NT2/D1 (cell line): ENCODE measurements around the gene CREB5.

Experiments
- DNase-seq: peaks from one replicate; pipeline ENCODE4 v3.0.0-alpha.2; 2011; ENCODE audit warnings: low read depth, low spot score
- H3K27me3 ChIP-seq: 2 replicates; pipeline ENCODE4 v1.6.0; 2011; ENCODE audit warnings: mild to moderate bottlenecking; ENCODE audit not compliant: insufficient read length, insufficient read depth
- H3K36me3 ChIP-seq: 2 replicates; pipeline ENCODE4 v1.6.1; 2011; ENCODE audit warnings: mild to moderate bottlenecking, low read length, mixed read lengths; ENCODE audit not compliant: insufficient read depth, insufficient read length
- H3K4me1 ChIP-seq: 2 replicates; pipeline ENCODE4 v1.5.1; 2011; ENCODE audit not compliant: insufficient read depth, insufficient read length
- H3K4me3 ChIP-seq: 2 replicates; pipeline ENCODE4 v1.5.1; 2011; ENCODE audit warnings: low read depth; ENCODE audit not compliant: insufficient read length
- H3K9ac ChIP-seq: 2 replicates; pipeline ENCODE4 v1.6.0; 2011; ENCODE audit warnings: low read depth; ENCODE audit not compliant: insufficient read length
- H3K9me3 ChIP-seq: 2 replicates; pipeline ENCODE4 v1.5.1; 2011; ENCODE audit warnings: mild to moderate bottlenecking, low read length; ENCODE audit not compliant: insufficient read depth
- SUZ12 ChIP-seq: IDR thresholded peaks from 2 replicates; pipeline ENCODE4 v1.6.1; 2011; ENCODE audit not compliant: insufficient read length, insufficient read depth; ENCODE audit errors: extremely low read depth
- YY1 ChIP-seq: IDR thresholded peaks from 2 replicates; pipeline ENCODE4 v1.6.1; 2011; ENCODE audit not compliant: insufficient read length, insufficient read depth
- ZNF274 ChIP-seq: IDR thresholded peaks from 2 replicates; pipeline ENCODE4 v1.6.1; 2011; ENCODE audit warnings: mild to moderate bottlenecking, low read depth, low read length

The CREB5 gene

GRCh38 chr7:28658381-28658780 is 246.1 kb downstream of the CREB5 start:
- TF ChIP-seq ZNF274 (no peak), YY1 (no peak), SUZ12 (no peak)
- Histone ChIP-seq H3K27me3 (no peaks in the 10 kb centered on the region), H3K9ac (no peak overlapping the region), H3K9me3 (peaks cover 17% of the 10 kb centered on the region), H3K36me3 (no peaks in the 10 kb centered on the region), H3K4me3 (no peak overlapping the region), H3K4me1 (no peaks in the 10 kb centered on the region)
- DNase-seq = no peak

DNA sequence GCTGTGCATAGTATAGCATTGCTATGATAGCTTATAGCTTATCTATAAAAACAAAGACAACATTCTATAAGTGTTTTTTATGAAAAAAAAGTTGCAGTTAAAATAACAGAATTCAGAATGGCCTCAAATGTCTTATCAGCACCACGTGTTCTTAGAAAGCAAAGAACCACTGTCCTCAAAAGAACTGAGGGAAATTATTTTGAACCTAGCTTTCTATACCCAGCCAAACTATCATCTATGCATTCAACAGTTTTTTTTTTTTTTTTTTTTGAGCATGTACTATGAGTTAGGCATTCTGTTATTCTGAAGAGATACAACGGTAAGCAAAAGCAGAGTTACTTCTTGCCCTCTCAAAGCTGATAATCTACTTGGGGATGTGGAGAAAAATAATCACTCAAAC is 247.8 kb downstream of the CREB5 start:
- H3K4me1 ChIP-seq = no peaks in the 10 kb centered on the region
- no peaks in the 10 kb centered on the region for H3K36me3 ChIP-seq
- H3K9ac ChIP-seq = no peak overlapping the region
- H3K4me3 ChIP-seq = no peak overlapping the region
- DNase-seq = no peak
- H3K27me3 ChIP-seq = no peaks in the 10 kb centered on the region
- H3K9me3 ChIP-seq = peaks cover 17% of the 10 kb centered on the region
- TF ChIP-seq ZNF274 (no peak), SUZ12 (no peak), YY1 (no peak)

DNA sequence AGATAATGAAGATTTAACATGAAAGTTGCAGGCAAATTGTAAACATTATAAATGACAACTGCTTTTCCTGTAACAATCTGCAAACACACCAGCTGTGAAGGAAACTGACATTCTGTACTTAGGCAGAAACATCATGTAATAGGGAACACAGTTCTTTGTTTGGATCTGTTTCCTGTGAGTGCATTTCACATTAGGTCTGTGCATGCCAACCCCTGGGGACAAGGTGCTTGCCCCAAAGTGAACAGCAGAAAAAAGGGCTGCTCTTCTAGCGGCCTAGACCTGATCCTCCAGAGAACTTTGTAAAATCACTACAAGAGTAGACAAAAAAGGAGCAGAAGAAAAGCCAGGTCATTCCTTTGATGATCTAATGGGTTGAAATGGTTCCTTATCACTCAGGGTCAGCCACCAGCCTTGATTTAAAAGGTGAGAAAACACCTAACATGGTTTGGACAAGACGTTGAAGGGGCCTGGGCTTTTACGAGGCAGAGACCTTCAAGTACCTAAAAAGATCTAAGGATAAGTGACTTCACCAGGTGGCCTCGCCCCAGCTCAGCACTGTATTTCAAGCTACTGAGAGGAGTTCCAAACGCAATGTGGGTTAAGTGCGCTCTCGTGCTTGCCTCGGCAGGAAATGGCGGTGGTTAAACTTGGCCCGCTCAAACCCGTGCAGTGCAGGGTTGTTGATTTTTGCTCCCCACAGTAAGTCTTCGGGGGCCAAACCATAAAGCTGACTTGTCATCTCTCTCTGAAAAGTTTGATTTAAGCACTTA is 249.7 kb downstream of the CREB5 start:
- Histone ChIP-seq H3K4me1 (no peaks in the 10 kb centered on the region), H3K9me3 (peaks cover 17% of the 10 kb centered on the region), H3K36me3 (no peaks in the 10 kb centered on the region), H3K9ac (no peak overlapping the region), H3K4me3 (no peak overlapping the region), H3K27me3 (no peaks in the 10 kb centered on the region)
- TF ChIP-seq SUZ12 = no peak
- no peak for TF ChIP-seq YY1
- no peak for TF ChIP-seq ZNF274
- DNase-seq = no peak

DNA sequence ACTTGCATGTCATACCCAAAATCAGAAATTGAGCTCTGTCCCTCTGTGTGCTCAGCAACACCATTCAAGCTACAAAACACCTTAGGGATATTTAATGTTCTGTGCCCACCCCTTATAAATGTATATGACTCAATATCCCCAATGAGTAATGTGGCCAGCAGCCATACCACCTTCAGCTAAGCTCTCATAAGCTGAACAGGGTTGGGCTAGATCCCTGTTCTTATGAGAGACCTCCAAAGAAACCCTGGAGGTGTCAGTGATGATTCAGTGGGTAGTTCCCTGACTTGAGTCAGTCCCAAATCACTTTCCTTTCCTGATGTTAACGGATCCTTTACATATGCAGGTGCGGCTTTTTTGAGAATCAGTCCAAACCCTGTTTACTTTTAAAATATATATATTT is 253.8 kb downstream of the CREB5 start:
- no peaks in the 10 kb centered on the region for H3K36me3 ChIP-seq
- H3K9me3 ChIP-seq = no peaks in the 10 kb centered on the region
- no peaks in the 10 kb centered on the region for H3K4me1 ChIP-seq
- no peak overlapping the region for H3K9ac ChIP-seq
- H3K27me3 ChIP-seq = no peaks in the 10 kb centered on the region
- TF ChIP-seq YY1 (no peak), ZNF274 (no peak), SUZ12 (no peak)
- no peak overlapping the region for H3K4me3 ChIP-seq
- no peak for DNase-seq

GRCh38 chr7:28668085-28668484 is 255.8 kb downstream of the CREB5 start:
- H3K9ac ChIP-seq = no peak overlapping the region
- no peaks in the 10 kb centered on the region for H3K9me3 ChIP-seq
- no peaks in the 10 kb centered on the region for H3K4me1 ChIP-seq
- TF ChIP-seq SUZ12 = no peak
- TF ChIP-seq YY1 = no peak
- no peak for TF ChIP-seq ZNF274
- H3K36me3 ChIP-seq = no peaks in the 10 kb centered on the region
- no peaks in the 10 kb centered on the region for H3K27me3 ChIP-seq
- no peak for DNase-seq
- no peak overlapping the region for H3K4me3 ChIP-seq

DNA sequence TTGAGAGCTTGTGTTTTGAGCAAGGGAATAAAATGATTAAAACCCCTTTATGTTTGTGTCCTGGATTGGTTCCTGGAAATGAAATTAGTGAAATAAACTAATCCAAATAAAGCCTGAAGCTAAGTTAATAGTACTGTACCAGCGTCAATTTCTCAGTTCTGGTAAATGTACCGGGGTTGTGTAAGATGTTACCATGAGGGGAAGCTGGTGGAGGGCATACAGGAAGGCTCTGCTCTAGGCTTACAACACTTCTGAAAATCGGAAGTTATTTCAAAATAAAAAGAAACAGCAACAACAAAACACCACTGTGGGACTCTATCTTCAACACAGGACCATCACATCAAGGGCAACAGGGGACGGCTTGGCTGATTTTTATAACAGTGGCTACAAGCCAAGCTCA is 257.0 kb downstream of the CREB5 start:
- Histone ChIP-seq H3K27me3 (no peaks in the 10 kb centered on the region), H3K9me3 (no peaks in the 10 kb centered on the region), H3K4me3 (no peak overlapping the region), H3K4me1 (no peaks in the 10 kb centered on the region), H3K9ac (no peak overlapping the region), H3K36me3 (no peaks in the 10 kb centered on the region)
- no peak for TF ChIP-seq ZNF274
- TF ChIP-seq SUZ12 = no peak
- TF ChIP-seq YY1 = no peak
- DNase-seq = no peak

DNA sequence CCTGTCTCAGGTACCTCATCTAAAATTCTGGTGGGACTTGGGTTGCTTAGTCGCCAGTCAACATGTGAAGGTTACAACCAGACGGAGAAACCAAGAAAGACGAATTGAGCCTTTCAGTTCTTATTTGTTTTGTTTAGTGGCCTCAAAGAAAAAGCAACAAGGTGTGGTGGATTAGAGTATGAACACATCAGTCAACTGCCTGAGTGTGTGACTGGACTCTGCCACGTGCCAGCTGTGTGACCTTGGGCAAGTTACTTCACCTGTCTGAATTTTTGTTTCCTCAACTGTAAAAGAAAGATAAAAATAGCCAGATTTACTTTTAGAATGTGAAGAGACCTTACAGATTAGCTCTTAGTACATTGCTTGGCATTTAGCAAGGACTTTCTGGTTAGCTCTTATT is 259.2 kb downstream of the CREB5 start:
- DNase-seq = no peak
- Histone ChIP-seq H3K36me3 (no peaks in the 10 kb centered on the region), H3K9ac (no peak overlapping the region), H3K9me3 (no peaks in the 10 kb centered on the region), H3K4me1 (no peaks in the 10 kb centered on the region), H3K4me3 (no peak overlapping the region), H3K27me3 (no peaks in the 10 kb centered on the region)
- TF ChIP-seq YY1 = no peak
- no peak for TF ChIP-seq SUZ12
- TF ChIP-seq ZNF274 = no peak

- no peaks in the 10 kb centered on the region for H3K9me3 ChIP-seq
- H3K9ac ChIP-seq = no peak overlapping the region
- TF ChIP-seq SUZ12 (no peak), ZNF274 (no peak), YY1 (no peak)
- peak; percentile 54 for DNase-seq
- H3K27me3 ChIP-seq = no peaks in the 10 kb centered on the region
- no peaks in the 10 kb centered on the region for H3K36me3 ChIP-seq
- H3K4me3 ChIP-seq = no peak overlapping the region
- no peaks in the 10 kb centered on the region for H3K4me1 ChIP-seq
Measured at GRCh38 chr7:28672397-28672797, 260.1 kb downstream of the CREB5 start.
